ENCODE results near the gene SERPINA9. TPM values are rescaled to one million over a fixed set of nuclear protein-coding genes. Genes with fewer than 3 reads are reported as not detected.

Gene SERPINA9
- total RNA-seq, 1 experiment from 2014 or later: not detected

DNA sequence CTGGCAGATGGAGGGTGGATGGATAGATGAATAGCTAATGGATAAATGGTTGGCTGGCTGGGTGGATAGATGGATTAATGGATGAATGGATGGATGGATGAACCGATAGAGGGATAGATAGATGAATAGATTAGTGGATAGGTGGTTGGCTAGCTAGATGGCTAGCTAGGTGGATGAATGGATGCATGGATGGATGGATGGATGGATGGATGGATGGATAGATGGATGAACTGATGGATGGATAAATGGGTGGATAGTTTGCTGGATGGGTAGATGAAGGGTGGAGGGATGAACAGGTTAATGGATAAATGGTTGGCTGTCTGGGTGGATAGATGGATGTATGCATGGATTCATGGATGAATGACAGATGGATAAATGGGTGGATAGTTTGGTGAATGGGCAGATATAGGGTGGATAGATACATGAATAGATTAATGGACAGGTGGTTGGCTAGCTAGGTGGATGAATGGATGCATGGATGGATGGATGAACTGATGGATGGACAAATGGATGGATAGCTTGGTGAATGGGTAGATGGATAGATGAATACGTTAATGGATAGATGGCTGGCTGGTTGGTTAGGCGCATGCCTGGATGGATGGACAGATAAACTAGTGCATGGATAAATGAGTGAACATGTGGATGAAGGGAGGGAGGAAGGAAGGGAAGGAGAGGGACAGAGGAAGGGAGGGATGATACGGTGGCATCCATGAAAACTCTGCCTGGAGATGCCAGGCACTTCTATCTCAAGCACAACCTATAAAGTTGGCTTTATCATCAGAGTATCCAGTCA lies 8.1 kb downstream of the SERPINA9 start:
- POLR2A ChIA-PET: no interaction called here
- BruUV-seq (replicated peaks): no TSS peak
- DNase-seq (ENCODE audit: low read depth, low spot score) (no peak), ATAC-seq (no peak)
- Histone ChIP-seq H2AFZ (ENCODE audit: low read depth, low read length, poor library complexity, severe bottlenecking) (no peak overlapping the region), H3K9ac (ENCODE audit: low read length) (no peak overlapping the region), H3K4me2 (ENCODE audit: low read length) (no peak overlapping the region), H3K27me3 (ENCODE audit: insufficient read depth, low read length) (peaks cover 23% of the 10 kb centered on the region), H3K4me1 (ENCODE audit: control insufficient read depth in 1 of 2, insufficient read depth in 2 of 2, low read length in 2 of 2) (no peaks in the 10 kb centered on the region), H3K9me2 (ENCODE audit: insufficient read depth) (no peaks in the 10 kb centered on the region), H4K20me1 (ENCODE audit: insufficient read depth) (no peaks in the 10 kb centered on the region), H3K27ac (ENCODE audit: low read depth, low read length) (no peak overlapping the region), H3K36me3 (ENCODE audit: control insufficient read depth in 1 of 2, insufficient read depth in 2 of 2, low read length in 2 of 2) (no peaks in the 10 kb centered on the region), H3K4me3 (replicated peaks in 1 of 2; ENCODE audit: low read depth in 1 of 2, low read length in 2 of 2) (no peak overlapping the region), H3K9me3 (ENCODE audit: control insufficient read depth in 1 of 2, insufficient read depth in 1 of 2, low read depth in 1 of 2, low read length in 2 of 2) (no peaks in the 10 kb centered on the region), H3K79me2 (ENCODE audit: insufficient read depth, low read length) (no peaks in the 10 kb centered on the region)
- intact Hi-C loops (cut with micrococcal nuclease): no loop called here
- CTCF ChIA-PET: no interaction called here
- RAD21 ChIA-PET (ENCODE audit: low non-redundant PET in 1 of 2, low total read pairs in 2 of 2, uncharacterized antibody in 2 of 2, unreplicated experiment in 2 of 2): no interaction called here
- TF ChIP-seq TCF7L2 (IDR thresholded peaks at IDR 0.05; ENCODE audit: borderline replicate concordance, extremely low read depth, insufficient read depth, insufficient read length) (no peak), MAX (IDR thresholded peaks at IDR 0.05) (no peak), ELF1 (IDR thresholded peaks at IDR 0.05; ENCODE audit: borderline replicate concordance, low read depth) (no peak), JUND (IDR thresholded peaks at IDR 0.05) (no peak), CTCF (IDR thresholded peaks at IDR 0.05 in 2 of 3, conservative IDR thresholded peaks at IDR 0.05 in 1 of 3; ENCODE audit: borderline replicate concordance in 1 of 3, insufficient read depth in 1 of 3, low read depth in 2 of 3, low read length in 2 of 3) (no peak), POLR2A (IDR thresholded peaks at IDR 0.05; ENCODE audit: borderline replicate concordance, extremely low read depth, insufficient read depth, insufficient read length) (no peak)
- TF ChIP-seq, protein P1, sequence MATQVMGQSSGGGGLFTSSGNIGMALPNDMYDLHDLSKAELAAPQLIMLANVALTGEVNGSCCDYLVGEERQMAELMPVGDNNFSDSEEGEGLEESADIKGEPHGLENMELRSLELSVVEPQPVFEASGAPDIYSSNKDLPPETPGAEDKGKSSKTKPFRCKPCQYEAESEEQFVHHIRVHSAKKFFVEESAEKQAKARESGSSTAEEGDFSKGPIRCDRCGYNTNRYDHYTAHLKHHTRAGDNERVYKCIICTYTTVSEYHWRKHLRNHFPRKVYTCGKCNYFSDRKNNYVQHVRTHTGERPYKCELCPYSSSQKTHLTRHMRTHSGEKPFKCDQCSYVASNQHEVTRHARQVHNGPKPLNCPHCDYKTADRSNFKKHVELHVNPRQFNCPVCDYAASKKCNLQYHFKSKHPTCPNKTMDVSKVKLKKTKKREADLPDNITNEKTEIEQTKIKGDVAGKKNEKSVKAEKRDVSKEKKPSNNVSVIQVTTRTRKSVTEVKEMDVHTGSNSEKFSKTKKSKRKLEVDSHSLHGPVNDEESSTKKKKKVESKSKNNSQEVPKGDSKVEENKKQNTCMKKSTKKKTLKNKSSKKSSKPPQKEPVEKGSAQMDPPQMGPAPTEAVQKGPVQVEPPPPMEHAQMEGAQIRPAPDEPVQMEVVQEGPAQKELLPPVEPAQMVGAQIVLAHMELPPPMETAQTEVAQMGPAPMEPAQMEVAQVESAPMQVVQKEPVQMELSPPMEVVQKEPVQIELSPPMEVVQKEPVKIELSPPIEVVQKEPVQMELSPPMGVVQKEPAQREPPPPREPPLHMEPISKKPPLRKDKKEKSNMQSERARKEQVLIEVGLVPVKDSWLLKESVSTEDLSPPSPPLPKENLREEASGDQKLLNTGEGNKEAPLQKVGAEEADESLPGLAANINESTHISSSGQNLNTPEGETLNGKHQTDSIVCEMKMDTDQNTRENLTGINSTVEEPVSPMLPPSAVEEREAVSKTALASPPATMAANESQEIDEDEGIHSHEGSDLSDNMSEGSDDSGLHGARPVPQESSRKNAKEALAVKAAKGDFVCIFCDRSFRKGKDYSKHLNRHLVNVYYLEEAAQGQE (IDR thresholded peaks at IDR 0.05; ENCODE audit: low read depth): no peak
